ENCODE results near the gene ZMYND19.

GRCh38 chr9:137607141-137607857 is 17.0 kb upstream of the ZMYND19 start:
- TF ChIP-seq, protein P1, sequence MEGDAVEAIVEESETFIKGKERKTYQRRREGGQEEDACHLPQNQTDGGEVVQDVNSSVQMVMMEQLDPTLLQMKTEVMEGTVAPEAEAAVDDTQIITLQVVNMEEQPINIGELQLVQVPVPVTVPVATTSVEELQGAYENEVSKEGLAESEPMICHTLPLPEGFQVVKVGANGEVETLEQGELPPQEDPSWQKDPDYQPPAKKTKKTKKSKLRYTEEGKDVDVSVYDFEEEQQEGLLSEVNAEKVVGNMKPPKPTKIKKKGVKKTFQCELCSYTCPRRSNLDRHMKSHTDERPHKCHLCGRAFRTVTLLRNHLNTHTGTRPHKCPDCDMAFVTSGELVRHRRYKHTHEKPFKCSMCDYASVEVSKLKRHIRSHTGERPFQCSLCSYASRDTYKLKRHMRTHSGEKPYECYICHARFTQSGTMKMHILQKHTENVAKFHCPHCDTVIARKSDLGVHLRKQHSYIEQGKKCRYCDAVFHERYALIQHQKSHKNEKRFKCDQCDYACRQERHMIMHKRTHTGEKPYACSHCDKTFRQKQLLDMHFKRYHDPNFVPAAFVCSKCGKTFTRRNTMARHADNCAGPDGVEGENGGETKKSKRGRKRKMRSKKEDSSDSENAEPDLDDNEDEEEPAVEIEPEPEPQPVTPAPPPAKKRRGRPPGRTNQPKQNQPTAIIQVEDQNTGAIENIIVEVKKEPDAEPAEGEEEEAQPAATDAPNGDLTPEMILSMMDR (IDR thresholded peaks at IDR 0.05) = no peak
- TF ChIP-seq POLR2A (IDR thresholded peaks at IDR 0.05) = no peak
